CD4-positive, alpha-beta T cell treated with Interleukin-10 for 1 hour (primary cell): Measurements from ENCODE around the gene ATAT1.
"Not testable (repeated sequence)": the region's sequence is repeated elsewhere in the genome, so short reads cannot be mapped to it uniquely, and the experiment has no call there.

Experiments used
- DNase-seq: peaks from one replicate; pipeline ENCODE4 v3.0.0-alpha.2; 2020

ATAT1 gene

DNA sequence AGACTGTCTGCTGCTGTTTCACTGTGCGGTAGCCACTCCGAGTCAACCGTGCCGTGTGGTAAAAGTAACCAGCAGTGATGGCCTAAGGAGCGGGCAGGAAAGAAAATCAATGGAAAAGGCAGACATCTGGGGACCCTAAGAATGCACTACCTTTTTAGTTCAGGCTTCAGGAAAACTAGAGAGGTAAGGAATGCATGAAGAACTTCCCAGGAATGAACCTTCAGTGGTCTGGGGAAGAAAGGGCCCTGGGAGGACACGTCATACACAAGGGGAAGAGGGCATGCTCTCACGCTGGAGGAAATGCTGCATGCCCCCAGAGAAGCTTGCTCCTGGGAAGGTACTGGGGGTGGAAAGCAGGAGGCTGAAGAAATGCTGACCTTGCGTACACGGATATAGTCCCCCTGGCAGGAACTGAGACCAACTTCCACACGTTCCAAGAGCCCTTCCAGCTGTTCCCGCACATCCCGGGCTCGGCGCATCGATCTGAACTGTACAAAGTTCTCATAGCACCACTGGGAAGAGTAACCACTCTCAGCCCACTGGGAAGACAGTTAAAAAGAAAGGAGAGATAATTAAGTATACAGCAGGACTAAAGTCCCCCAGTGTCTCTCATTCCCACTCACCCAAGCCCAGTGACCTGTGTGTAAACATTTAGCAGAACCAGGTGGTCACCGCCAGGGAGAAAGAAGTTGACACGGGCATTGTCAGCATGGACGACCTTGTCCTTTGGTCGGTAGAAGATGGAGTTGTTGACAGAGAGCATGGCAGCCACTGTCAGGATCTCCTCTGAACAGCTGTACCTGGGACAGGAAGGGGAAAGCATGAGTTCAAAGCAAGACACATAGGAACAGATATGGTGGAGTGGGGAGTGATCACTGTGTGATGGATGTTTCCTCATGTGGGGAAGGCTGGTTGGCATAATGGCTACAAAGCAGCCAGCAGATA is 28.4 kb downstream of the ATAT1 start:
- no peak for DNase-seq

DNA sequence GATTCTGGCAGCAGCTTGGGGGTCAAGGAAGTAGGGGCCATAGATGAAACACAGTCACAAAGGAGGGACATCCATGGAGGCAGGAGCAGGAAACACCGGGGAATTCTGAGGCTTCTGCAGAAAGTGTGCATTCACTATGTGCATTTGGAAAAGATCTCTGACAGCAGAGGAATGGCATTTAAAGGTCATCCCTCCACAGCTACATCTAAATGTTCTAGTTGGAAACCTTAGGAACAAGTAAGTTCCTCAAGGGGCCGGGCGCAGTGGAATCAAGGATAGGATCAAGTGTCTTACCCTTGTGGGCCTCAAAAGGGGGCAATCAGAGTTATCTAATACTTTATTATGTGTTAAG is 29.0 kb downstream of the ATAT1 start:
- DNase-seq, result no peak

DNA sequence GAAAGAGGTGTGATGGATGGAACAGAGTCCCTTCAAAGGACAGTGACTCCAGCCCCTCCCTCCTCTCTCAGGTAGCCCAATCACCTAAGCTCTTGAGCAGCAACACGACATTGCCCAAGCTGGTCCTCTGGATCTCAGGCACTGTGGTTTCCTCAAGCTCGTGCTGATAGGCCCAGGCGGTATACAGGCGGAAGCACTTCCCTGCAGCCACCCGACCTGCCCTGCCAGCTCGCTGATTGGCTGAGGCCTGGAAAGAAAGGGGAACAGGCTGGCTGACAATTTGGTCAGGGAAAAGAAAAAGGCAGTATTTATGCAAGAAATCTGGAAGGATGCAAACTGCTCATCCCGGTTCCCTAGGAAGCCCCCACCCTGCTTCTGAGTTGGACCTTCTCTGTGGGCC is 29.8 kb downstream of the ATAT1 start:
- no peak for DNase-seq

DNA sequence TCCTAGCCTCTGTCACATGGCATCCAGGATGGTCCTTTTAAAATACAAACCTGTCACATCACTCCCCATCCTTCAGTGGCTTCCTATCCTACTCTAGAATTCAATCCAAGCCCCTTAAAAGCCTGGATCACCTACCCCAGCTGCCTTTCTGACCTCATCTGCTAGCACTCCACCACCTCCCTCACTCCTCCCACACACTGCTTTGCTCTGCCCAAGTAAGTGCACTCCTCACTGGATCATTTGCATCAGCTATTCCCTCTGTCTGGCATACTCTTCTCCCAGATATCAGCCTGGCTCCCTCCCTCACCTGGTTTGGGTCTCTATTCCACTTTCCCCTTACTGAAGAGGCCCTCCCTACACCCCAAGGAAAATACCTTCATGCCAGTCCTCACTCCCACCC is 30.8 kb downstream of the ATAT1 start:
- DNase-seq, result no peak

DNA sequence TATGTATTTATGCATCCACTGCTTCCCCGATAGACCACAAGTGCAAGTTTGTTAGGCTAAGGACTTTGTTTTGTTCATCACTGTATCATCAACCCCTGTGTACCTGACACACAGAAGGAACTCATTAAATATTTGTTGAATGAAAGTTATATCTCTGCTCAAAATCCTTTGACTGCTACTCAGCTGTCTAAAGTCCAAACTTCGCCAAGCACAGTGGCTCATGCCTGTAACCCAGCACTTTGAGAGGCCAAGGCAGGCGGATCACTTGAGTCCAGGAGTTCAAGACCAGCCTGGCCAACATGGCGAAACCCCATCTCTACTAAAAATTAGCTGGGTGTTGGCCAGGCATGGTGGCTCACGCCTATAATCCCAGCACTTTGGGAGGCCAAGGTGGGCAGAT is 31.2 kb downstream of the ATAT1 start:
- DNase-seq, result not testable (repeated sequence)

DNA sequence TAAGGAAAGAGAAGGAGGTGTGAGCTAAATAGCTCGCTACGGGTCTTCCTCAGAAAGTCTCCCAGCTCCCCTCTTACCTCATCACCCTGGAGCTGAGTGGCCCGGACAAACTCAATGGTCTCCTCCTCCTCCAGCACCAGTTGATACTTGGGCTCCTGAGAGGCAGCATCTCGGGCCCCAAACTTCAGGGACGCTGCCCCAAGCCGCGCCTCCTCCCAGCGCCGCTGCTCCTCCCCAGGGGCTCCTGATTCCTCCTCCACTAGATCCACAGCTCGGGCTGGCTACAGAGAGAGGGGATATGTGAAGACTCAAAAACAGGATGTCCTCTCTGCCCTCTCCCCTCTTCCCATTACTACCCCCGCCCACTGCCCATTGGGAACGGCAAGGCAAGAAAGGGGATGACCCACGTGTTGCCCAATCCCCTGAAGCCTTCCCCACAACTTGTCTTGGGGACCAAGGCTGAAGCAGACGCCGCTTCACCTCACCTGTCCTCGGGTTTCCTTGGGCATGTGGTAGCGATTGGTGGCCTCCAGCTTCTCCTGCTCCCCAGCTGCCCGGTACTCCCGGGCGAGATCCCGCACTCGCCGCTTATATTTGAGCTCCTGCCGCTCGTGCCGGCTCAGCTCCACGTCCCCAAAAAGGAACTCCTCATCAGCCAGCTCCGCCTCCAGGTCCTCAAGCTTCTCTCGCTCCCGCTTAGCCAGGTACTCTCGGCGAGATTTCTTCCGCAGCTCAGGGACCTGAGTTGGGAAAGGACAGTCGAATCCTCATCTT is 38.5 kb downstream of the ATAT1 start:
- no peak for DNase-seq

DNA sequence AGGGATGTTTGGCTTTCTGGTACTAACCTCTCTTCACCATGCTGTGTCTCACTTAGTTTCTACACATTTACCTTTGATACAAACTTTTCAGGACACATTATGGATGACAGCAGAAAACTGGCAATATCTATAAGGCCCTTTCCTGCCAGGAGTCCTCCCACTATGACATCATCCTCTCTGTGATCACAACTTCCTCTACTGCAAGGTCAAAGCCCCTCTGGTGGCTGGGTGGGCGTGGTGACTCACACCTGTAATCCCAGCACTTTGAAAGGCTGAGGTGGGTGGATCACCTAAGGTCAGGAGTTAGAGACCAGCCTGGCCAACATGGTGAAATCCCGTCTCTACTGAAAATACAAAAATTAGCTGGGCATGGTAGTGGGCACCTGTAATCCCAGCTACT is 39.6 kb downstream of the ATAT1 start:
- DNase-seq, result not testable (repeated sequence)

DNA sequence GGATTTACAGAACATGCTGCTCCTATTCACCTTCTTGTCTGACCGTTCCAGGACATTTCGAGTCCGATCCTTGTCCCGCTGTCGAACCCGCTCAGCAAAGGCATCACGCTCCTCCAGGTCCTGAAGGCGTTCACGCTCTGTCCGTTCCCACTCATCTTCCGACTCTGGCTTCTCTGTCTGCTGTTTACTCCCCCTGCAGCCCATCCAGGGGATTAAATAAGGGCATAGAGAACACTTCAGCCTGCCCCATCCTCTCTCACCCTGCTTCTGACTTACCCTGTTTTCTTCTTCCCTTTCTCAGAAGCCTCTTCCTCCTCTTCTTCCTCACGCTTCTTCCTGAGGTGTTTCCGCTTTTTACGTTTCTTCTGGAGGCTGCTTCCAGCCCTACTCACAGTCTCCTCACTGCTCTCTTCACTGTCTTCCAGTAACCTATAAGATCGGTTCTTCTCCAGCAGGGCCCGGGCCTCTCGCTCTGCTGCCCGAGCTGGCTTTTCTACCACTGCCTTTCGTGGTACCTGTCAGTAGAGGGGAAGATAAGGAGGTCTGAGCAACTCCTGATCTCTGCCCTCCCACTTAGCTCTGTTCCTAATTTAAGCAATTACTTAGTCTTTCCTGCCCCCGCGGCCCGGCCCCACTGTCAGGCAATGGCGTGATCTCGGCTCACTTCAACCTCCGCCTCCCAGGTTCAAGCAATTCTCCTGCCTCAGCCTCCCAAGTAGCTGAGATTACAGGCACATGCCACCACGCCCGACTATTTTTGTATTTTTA is 44.3 kb downstream of the ATAT1 start:
- DNase-seq, result no peak

DNA sequence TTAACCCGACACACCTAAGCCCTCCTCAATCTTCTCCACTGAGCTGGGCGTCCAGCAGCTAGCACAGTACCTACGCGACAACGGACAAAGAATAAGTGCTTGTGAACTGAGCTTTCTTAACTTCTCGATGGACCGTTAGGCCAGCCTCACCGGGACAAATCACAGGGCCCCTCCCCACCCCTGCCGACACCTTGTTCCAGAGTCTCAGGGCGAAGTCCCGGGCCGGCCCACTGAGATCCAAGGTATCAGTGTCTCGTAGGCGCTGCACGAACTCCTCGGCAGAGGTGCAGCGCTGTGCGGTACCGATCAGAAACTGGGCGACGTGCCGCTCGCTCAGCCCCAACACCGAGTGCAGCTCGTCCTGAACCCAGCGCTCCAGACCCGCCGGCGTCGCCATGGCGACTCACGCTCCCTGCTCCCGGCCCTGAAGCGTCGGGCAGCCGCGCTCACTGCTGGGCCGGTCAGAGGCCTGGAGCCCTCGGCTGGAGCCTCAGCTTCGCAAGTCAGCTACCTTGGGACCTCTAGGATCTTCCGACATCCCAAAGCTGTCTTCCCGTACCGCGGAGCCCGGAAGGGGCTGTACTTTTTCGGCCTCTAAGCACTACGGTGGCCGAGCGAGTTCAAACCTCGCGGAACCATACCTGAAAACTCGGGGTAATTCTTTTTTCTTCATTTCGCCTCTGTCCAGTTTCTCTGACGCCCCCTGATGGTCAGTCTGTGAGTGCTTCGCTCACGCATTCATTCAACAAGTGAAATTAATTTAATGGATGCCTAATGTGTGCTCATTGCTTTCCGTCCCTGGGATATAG is 46.0 kb downstream of the ATAT1 start, which contains the start of gene DHX16:
TSS of gene DHX16 (minus strand) at position 562 of the 809 bp plus-strand sequence. CDS start at position 397, 165 bp downstream.
- peak; percentile 94 for DNase-seq

DNA sequence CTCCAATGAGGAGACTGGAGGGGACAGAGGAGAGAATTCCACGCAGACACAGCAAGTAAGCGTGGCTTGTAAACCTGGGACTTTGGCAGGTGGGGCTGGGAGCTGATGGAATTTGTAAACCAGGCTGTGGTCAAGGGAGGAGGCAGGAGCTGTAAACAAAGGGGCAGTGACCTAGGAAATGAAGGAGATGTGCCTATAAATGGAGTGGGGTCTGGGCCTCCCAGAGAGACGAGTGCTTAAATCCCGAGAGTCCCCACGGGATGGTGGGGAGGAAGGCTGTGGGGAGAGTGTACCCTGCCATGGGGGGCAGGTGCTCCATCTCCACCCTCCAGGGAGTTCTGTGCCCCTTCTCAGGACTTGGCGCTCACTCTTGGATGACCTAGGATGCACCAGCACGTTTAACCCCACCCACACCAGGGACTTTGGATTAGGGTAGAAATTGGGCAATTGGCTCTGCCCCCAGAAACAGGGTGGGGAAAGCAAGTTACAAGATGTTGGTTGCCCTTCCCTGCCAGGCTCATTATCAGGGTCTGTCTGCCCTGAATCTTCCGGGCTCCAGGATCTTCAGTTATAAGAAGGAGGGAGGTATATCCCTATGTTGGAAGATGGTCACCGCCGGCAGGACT is 50.1 kb downstream of the ATAT1 start:
- no peak for DNase-seq

DNA sequence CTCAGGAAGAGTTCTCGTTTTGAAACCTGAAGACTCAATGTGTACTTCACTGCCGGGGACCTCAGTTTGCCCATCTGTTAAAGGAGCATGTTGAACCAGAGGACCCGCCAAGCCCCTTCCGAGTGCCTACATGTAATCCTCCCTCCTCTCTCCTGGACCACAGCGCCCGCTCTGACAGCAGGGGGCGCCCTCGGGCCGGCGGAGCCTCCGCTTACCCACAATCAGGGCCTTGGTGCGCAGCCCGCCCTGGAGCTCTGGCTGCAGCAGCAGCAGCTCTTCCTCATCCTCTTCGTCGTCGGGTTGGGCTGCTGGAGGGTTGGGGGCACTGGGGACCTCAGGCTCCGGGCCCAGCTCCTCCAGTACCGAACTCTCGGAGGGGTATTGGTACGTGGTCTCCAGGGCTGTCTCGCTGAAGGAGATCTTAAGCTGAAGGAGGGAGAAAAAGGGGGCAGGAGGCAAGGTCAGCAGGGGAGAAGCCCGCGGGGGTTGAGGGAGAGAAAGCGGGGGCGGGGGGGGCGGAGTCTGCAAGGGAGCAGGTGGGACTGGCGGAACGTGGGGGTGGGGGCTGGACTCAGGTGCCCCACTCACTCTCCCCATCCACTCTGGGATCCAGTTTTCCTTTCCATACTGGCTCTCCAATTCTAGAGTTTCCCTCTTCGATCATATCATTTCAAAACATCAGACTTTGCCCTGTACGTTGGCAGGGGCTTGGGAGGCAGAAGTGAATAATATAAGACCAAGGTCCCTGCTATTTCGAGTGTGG is 52.5 kb downstream of the ATAT1 start:
- DNase-seq, result peak; percentile 93

DNA sequence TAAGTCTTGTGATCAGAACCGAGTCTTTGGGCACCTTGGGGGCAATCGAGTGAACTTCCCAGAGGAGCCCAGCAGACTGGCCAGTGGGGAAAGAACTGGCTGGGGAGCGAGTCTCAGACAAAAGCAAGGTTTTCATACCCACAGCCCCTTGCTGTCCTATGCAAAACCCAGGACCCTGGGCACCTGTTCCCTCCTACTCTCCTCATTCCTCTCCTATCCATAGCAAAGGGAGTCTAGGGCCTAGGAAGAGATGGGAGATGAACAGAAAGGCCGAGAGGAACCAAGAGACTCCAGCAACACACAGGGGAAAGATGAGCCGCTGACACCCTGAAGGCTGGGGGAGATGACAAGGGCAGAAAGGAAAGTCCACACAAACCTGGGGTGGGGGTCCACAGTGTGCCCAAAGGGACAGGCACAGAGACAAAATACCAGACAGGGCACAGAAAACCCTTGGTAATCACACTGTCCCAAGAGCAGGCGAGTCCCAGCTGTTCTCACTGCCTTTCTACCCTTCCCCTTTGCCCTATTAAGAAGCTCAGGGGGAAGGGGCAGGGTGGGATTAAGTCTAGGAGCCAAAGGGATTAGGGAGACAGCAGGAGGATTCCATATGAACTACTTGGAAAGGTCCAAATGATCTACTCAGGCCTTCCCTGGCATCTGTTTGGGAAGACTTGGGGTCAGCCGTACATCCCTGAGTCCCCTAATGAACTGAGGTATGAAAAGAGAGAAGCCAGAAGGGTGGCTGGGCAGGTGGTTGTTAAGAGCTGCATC is 53.3 kb downstream of the ATAT1 start:
- DNase-seq, result no peak

DNA sequence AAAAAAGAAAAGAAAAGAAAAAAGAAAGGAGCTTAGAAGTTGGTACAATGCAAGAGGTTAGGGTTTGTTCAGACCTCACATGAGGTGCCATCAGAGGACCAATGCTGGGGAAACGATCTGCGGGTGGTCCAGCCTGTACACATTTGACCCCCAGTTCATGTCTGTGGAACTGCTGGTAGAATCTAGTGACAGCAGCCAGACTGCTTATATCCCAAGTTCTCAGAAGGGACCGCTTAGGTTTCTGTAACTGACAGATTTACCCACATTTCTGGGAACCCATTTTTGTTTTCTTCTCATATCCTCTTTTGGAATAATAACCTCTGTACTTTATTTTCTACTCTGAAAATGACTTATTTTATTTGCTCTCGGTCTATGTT is 55.1 kb downstream of the ATAT1 start:
- DNase-seq, result no peak

DNA sequence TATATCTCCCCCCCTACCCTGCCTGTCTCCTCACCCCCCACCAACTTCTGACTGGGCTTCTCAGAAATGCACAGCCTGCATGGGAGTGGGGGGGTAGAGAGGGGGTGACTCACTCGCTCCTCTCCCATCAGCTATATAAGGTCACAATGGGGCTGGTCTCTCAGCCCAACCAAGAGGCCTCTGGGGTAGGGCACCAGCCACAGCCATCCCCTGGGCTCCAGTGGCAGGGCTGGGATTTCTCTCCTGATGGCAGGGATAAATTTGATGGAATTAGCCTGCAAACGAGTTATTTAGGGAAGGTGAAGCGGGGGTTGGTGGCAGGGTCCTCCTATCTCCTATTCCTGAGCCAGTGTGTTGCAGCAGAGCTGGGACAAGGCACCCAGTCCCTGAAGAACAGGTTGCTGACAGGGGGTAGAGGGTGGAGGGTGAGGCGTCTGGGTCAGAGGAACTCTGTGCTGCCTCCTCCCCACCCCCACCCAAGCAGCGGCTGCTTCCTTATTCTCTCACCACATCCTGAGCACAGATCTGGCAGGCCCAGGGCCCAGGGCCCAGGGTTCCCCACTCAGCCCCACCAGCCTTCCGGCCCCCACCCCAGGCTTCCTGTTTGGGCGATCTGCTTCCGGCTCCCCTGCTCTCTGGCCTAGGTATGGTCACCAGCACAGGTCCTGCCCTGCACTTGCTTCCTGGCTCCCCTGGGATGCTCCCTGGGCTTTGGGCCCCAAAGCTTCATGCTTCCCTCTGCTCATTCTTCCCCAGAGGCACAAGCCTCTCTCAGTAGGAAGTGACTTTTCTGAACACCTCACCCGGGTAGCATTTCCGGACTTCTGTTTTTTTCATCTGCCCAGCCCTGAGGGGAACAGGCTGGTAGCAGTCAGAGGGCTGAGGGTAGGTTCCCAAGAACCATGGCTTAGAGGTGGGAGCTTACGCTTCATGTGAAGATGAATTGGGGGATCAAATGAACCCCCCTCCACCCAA is 55.8 kb downstream of the ATAT1 start:
- DNase-seq, result peak; percentile 90

DNA sequence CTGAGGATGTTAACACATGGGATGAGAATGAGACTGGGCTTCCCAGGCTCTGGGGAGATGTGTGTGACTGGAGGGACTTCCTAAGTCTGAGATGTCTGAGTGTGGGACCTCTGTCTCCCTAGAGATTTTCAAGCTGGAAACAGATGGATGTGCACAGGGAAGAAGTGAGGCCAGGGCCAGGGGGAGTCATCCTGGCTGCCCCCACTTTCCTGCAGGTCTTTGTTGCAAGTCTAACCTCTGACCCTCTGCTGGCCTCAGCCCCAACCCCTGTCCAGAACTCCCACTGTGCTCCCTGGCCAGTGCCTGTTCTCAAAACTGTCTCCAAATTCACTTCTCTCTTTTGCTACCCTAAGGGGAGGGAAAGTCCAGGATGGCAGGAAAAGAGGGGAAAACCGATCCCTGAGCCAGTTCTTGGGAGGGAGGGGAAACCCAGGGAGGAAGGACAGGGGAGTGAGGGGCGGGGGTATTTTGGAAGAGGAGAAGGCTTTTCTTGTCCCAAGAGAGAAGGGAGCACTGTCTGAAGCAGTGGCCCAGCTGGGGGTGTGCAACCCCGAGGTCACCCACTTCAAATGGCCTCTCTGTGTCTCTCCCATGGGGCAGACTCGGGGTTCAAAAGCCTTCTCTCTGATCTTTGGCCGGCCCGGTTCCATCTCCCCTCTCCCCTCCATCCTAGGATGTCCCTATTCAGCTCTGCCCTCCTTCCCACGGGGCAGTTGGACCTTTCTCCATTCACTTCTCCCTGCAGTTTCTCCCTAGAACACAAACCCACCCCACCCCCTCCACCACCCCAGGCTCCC is 56.7 kb downstream of the ATAT1 start:
- no peak for DNase-seq

DNA sequence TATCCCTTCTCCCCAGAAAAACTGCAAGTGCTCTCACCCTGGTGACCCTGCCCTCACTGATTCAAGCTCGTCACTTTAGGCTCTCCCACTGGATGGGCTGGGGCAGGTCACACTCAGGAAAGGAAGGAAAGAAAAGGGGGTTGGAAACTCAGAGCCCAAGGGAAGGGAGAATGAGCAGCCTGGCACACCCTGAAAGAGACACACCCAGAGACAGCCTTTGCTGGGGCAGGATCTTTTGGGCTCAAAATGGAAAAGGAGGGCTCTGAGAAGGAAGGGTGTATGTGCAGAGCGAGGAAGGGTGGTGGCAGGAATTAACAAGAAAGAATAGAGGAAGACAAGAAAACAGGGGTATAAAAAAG is 57.3 kb downstream of the ATAT1 start:
- DNase-seq, result no peak

DNA sequence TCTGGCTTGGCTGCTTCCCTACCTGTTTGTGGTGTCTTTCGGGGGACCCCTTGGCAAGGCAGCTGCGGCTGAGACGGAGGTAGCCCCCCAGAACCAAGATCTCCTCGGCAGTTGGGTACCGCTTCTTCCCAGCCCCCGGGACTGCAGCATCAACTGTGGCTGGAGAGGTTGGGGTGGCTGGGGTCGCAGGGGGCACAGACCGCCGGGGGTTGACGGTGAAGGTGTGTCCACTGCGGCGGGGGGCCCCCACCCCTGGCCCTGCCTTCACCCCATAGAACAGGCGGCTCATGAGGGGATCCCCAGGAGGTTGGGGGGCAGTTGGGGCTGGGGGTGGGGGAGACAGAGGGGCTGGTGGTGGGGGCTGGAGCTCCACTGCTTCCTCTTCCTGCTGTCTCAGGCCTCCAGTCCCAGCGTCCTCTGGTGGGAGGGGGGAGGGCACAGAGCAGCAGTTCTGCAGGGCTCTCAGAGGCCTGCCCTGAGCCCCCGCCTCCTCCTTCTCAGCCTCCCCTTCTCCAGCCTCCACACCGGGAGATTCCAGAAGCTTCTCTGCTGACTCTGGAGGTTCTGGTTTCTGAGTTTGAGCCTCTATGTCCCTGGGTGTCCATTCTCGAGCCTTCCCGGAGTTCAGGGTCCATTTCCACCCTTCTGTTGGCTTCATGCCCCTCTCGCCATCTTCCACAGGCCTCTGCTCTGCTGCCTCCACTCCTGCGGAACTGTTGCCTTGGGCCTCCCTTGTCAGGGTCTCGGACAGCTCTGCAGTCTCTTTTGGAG is 57.9 kb downstream of the ATAT1 start:
- peak; percentile 61 for DNase-seq
